HG03045 (cell line): ENCODE results near the gene ARHGAP10.

Experiments
- ATAC-seq: cut with Tn5 transposase; IDR thresholded peaks from one replicate; pipeline ENCODE4 v1.9.1; 2021; ENCODE audit warnings: mild to moderate bottlenecking, moderate library complexity; ENCODE audit not compliant: unreplicated experiment

The ARHGAP10 gene

GRCh38 chr4:148057984-148058859 lies 326.3 kb downstream of the ARHGAP10 start:
- ATAC-seq = no peak

GRCh38 chr4:148059617-148060180 lies 327.8 kb downstream of the ARHGAP10 start:
- ATAC-seq = no peak

- ATAC-seq = no peak
These were observed 328.6 kb downstream of the ARHGAP10 start for GRCh38 chr4:148060264-148061140.

GRCh38 chr4:148061141-148061481 lies 329.2 kb downstream of the ARHGAP10 start:
- no peak for ATAC-seq

- no peak for ATAC-seq
These were observed 329.9 kb downstream of the ARHGAP10 start for GRCh38 chr4:148061795-148062194.

GRCh38 chr4:148062301-148062950 lies 330.5 kb downstream of the ARHGAP10 start:
- ATAC-seq = no peak

GRCh38 chr4:148064451-148064850 lies 332.6 kb downstream of the ARHGAP10 start:
- ATAC-seq = no peak

- ATAC-seq = no peak
These were observed 333.2 kb downstream of the ARHGAP10 start for GRCh38 chr4:148065075-148065474.

- ATAC-seq = no peak
These were observed 335.5 kb downstream of the ARHGAP10 start for GRCh38 chr4:148067301-148067916.

- ATAC-seq = no peak
These were observed 336.4 kb downstream of the ARHGAP10 start for GRCh38 chr4:148068065-148068911.

GRCh38 chr4:148069086-148069894 lies 337.4 kb downstream of the ARHGAP10 start:
- no peak for ATAC-seq

- ATAC-seq = no peak
These were observed 337.9 kb downstream of the ARHGAP10 start for GRCh38 chr4:148069895-148070178.

GRCh38 chr4:148071009-148071408 lies 339.1 kb downstream of the ARHGAP10 start:
- no peak for ATAC-seq

- ATAC-seq = no peak
These were observed 340.9 kb downstream of the ARHGAP10 start for GRCh38 chr4:148072789-148073188.

GRCh38 chr4:148073349-148073748 lies 341.5 kb downstream of the ARHGAP10 start:
- ATAC-seq = no peak

GRCh38 chr4:148074462-148074861 lies 342.6 kb downstream of the ARHGAP10 start:
- ATAC-seq = no peak

- ATAC-seq = no peak
These were observed 343.6 kb downstream of the ARHGAP10 start for GRCh38 chr4:148075438-148075837.

GRCh38 chr4:148076964-148077363 lies 345.1 kb downstream of the ARHGAP10 start:
- no peak for ATAC-seq

- no peak for ATAC-seq
These were observed 345.7 kb downstream of the ARHGAP10 start for GRCh38 chr4:148077581-148077980.
